HepG2 (cell line): ENCODE measurements around the gene SP1. TPM values are rescaled to one million over a fixed set of nuclear protein-coding genes. Genes with fewer than 3 reads are reported as not detected.
A peak's percentile ranks its signal among the peaks of the same experiment; 100 is the strongest.
"Not testable (repeated sequence)": the region's sequence is repeated elsewhere in the genome, so short reads cannot be mapped to it uniquely, and the experiment has no call there.

Experiments used
- ATAC-seq: fragments of 200-7000 bp; cut with Tn5 transposase; 3 replicates; pipeline ENCODE4 v1.9.1; 2020; ENCODE audit warnings: mild to moderate bottlenecking, moderate library complexity
- BruUV-seq: library from RNA; stranded (reverse); fragments of 400-500 nt; replicated peaks from 2 replicates; lab custom pipeline; 2021; lab: Mats Ljungman, UMichigan
- CTCF ChIA-PET: fragments of 300-600 bp; formaldehyde crosslinking; extraction: SDS; loops from one replicate; lab custom pipeline; 2021; ENCODE audit warnings: low total read pairs, inconsistent platforms, low intra/inter-chr PET ratio; lab: Yijun Ruan, JAX
- POLR2A ChIA-PET: fragments of 350-600 bp; sonication (Branson Sonifier 250); formaldehyde crosslinking; loops from one replicate; lab custom pipeline; 2020; ENCODE audit warnings: antibody characterized with exemption, inconsistent platforms; lab: Yijun Ruan, JAX
- DNase-seq: peaks from one replicate; pipeline ENCODE4 v3.0.0-alpha.2; 2015; ENCODE audit warnings: low spot score
- FAIRE-seq: peaks from 3 replicates; lab custom pipeline; 2011; peaks lifted over from hg19 to GRCh38; lab: Jason Lieb, UNC
- H2AFZ ChIP-seq: one replicate; pipeline ENCODE4 v1.6.1; 2011; ENCODE audit warnings: low read length, inconsistent platforms
- H3K27ac ChIP-seq: fragments of 300-600 bp; 3 replicates; pipeline ENCODE4 v1.8.0; 2011; ENCODE audit warnings: mixed run types, mild to moderate bottlenecking, mixed read lengths, low read length, inconsistent platforms; ENCODE audit not compliant: insufficient read depth; ENCODE audit errors: extremely low read length
- H3K27me3 ChIP-seq, 2 experiments: fragments of 200-600 bp in 1 of 2; 2 replicates in 1 of 2; 3 replicates in 1 of 2; pipeline versions ENCODE4 v1.6.0 to v1.8.0; 2011; ENCODE audit warnings: low read length in 2 of 2, mild to moderate bottlenecking in 2 of 2, moderate library complexity in 2 of 2, inconsistent platforms in 1 of 2; ENCODE audit not compliant: insufficient read depth in 2 of 2, control insufficient read depth in 1 of 2
- H3K36me3 ChIP-seq, 2 experiments: fragments of 200-600 bp in 1 of 2; replicated peaks in 1 of 2; 2 replicates in 1 of 2; 3 replicates in 1 of 2; pipeline versions ENCODE4 v1.5.1 to v1.8.0; 2011; ENCODE audit warnings: low read length in 2 of 2, inconsistent platforms in 1 of 2; ENCODE audit not compliant: insufficient read depth in 2 of 2, control insufficient read depth in 1 of 2
- H3K4me1 ChIP-seq: 2 replicates; pipeline ENCODE4 v1.5.1; 2012; ENCODE audit warnings: low read length, inconsistent platforms; ENCODE audit not compliant: insufficient read depth
- H3K4me2 ChIP-seq: 2 replicates; pipeline ENCODE4 v1.6.0; 2011; ENCODE audit warnings: low read depth, low read length, inconsistent platforms
- H3K4me3 ChIP-seq, 3 experiments: fragments of 200-600 bp in 1 of 3; sonication (generic), shearing (Covaris generic) in 1 of 3; replicated peaks in 1 of 3; 2 replicates each; pipeline ENCODE4 v1.5.1; 2011 to 2016; ENCODE audit warnings: low read length in 3 of 3, inconsistent platforms in 2 of 3, low read depth in 2 of 3, mild to moderate bottlenecking in 2 of 3, control low read depth in 1 of 3, mixed read lengths in 1 of 3; ENCODE audit not compliant: insufficient read depth in 1 of 3
- H3K79me2 ChIP-seq: one replicate; pipeline ENCODE4 v1.6.1; 2011; ENCODE audit warnings: low read length, inconsistent platforms; ENCODE audit not compliant: insufficient read depth
- H3K9ac ChIP-seq: 2 replicates; pipeline ENCODE4 v1.6.0; 2011; ENCODE audit warnings: mild to moderate bottlenecking, low read depth, low read length, inconsistent platforms; ENCODE audit not compliant: insufficient read depth
- H3K9me3 ChIP-seq: 2 replicates; pipeline ENCODE4 v1.5.1; 2012; ENCODE audit warnings: mild to moderate bottlenecking, low read length
- H4K20me1 ChIP-seq: 2 replicates; pipeline ENCODE4 v1.6.0; 2011; ENCODE audit warnings: inconsistent platforms, mild to moderate bottlenecking, low read length, moderate library complexity; ENCODE audit not compliant: insufficient read depth
- CEBPB ChIP-seq: IDR thresholded peaks from 2 replicates; pipeline ENCODE4 v1.6.1; 2011; ENCODE audit warnings: low read depth, low read length, improper control_type of control experiment, borderline replicate concordance
- MAFG ChIP-seq: sonication (generic); formaldehyde crosslinking; IDR thresholded peaks from 2 replicates; pipeline ENCODE4 v1.5.1; 2020; ENCODE audit warnings: mild to moderate bottlenecking, missing genetic modification reagents
- ZFP41 ChIP-seq: sonication (generic); formaldehyde crosslinking; IDR thresholded peaks from 2 replicates; pipeline ENCODE4 v1.4.0; 2020; ENCODE audit warnings: mild to moderate bottlenecking, missing genetic modification reagents, borderline replicate concordance
- WGBS: methylation state at CpG from one replicate; pipeline ENCODE4 v1.1.6; 2017; ENCODE audit warnings: low lambda C conversion rate; 5-methylcytosine and 5-hydroxymethylcytosine counted together
- in situ Hi-C: cut with HindIII; loops from 2 replicates; pipeline ENCODE4 v1.10.0; 2017; ENCODE audit warnings: low pct_unique_long_range_greater_than_20kb; ENCODE audit not compliant: extremely low pct_ligation_motif_present
- intact Hi-C: fragments of 100-400 bp; cut with micrococcal nuclease; formaldehyde crosslinking; loops from one replicate; pipeline ENCODE4 v1.10.0; 2022; ENCODE audit not compliant: unreplicated experiment
- polyA plus RNA-seq, 8 experiments: library from polyadenylated mRNA; depleted of rRNA in 3 of 8; stranded (reverse) in 7 of 8; unstranded in 1 of 8; fragments of >200 nt; fragmentation: Illumina TruSeq in 4 of 8; extraction: Trizol in 4 of 8; gene quantifications; 2 replicates each; pipeline versions ENCODE4 v1.2.1 to v1.2.3, GENCODE V29; 2011 to 2016; ENCODE audit warnings: low read depth in 4 of 8, missing spikeins in 1 of 8, mixed read lengths in 1 of 8; ENCODE audit not compliant: insufficient read depth in 1 of 8
- total RNA-seq, 5 experiments: library from RNA; depleted of rRNA; stranded (reverse); fragments of >200 nt; fragmentation: Illumina TruSeq; extraction: Trizol; gene quantifications; 2 replicates each; pipeline ENCODE4 v1.2.3, GENCODE V29; 2016; ENCODE audit warnings: low read depth in 1 of 5

SP1 gene
- total and polyA plus RNA-seq, 2 of the 13 experiments (the other 11 are each of a cell fraction or from before 2014, with no cell fraction given) = 26.5 to 27.5 TPM

GRCh38 chr12:53399896-53400295 is 19.9 kb downstream of the SP1 start:
- in situ Hi-C loops = no loop called here
- no peaks in the 10 kb centered on the region for H4K20me1 ChIP-seq
- H3K36me3 ChIP-seq = peaks cover 0 to 10% of the 10 kb centered on the region in 2 experiments; a peak in 2 of 5 replicates
- H3K9me3 ChIP-seq = no peaks in the 10 kb centered on the region
- no peak overlapping the region for H3K27ac ChIP-seq
- CTCF ChIA-PET = no interaction called here
- H3K9ac ChIP-seq = no peak overlapping the region
- no peak overlapping the region for H3K4me2 ChIP-seq
- ATAC-seq (no peak), DNase-seq (no peak), FAIRE-seq (no peak)
- WGBS = 91% methylated on average over 7 of the region's 7 CpGs
- BruUV-seq = no TSS peak
- no peak overlapping the region for H3K4me3 ChIP-seq
- TF ChIP-seq CEBPB (peak; percentile 39), ZFP41 (no peak), MAFG (CRISPR knock-in tag) (no peak)
- H3K79me2 ChIP-seq = peaks cover 22% of the 10 kb centered on the region
- POLR2A ChIA-PET = no interaction called here
- H3K27me3 ChIP-seq = no peaks in the 10 kb centered on the region; a peak in 1 of 5 replicates
- H2AFZ ChIP-seq = no peak overlapping the region
- intact Hi-C loops = no loop called here
- H3K4me1 ChIP-seq = peaks cover 16% of the 10 kb centered on the region

GRCh38 chr12:53402351-53402750 is 22.4 kb downstream of the SP1 start:
- WGBS = 96% methylated on average over 16 of the region's 16 CpGs
- H2AFZ ChIP-seq, DNase-seq, H3K4me1 ChIP-seq, H3K4me3 ChIP-seq, FAIRE-seq, H3K27ac ChIP-seq, H4K20me1 ChIP-seq, H3K27me3 ChIP-seq, H3K9ac ChIP-seq, in situ Hi-C loops, intact Hi-C loops, H3K9me3 ChIP-seq, CTCF ChIA-PET, H3K4me2 ChIP-seq, POLR2A ChIA-PET, ATAC-seq, BruUV-seq: not testable (repeated sequence)
- H3K36me3 ChIP-seq = peaks cover 3 to 17% of the 10 kb centered on the region in 2 experiments; a peak in 4 of 5 replicates
- peaks cover 11% of the 10 kb centered on the region for H3K79me2 ChIP-seq
